SKM-1 (cell line): ENCODE measurements around the gene SYT1.

Experiments used
- DNase-seq: peaks from one replicate; lab custom pipeline; 2025; ENCODE audit not compliant: unreplicated experiment; lab: John Stamatoyannopoulos, UW

Gene SYT1

DNA sequence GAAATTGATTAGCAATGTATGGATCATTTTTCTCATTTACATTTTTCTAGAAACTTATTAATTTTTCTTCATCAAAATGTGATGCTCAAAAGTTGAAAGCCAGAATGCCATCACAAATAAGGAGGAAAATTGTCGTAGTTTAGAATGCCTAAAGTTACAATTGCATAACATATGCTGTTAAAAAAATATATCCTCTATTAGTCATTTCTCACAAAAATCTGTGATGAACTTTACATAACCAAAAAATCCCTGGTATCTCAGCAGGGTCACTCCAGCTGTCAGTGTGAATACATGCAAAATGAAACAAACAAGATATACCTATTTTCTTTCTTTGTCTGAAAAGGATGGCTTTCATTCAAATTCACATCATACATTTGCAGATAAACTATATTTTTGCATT lies 467.3 kb downstream of the SYT1 start:
- no peak for DNase-seq

GRCh38 chr12:79333144-79333543 lies 468.6 kb downstream of the SYT1 start:
- DNase-seq, result no peak

GRCh38 chr12:79337662-79338290 lies 473.2 kb downstream of the SYT1 start:
- no peak for DNase-seq

GRCh38 chr12:79344855-79345847 lies 480.6 kb downstream of the SYT1 start:
- DNase-seq, result no peak

DNA sequence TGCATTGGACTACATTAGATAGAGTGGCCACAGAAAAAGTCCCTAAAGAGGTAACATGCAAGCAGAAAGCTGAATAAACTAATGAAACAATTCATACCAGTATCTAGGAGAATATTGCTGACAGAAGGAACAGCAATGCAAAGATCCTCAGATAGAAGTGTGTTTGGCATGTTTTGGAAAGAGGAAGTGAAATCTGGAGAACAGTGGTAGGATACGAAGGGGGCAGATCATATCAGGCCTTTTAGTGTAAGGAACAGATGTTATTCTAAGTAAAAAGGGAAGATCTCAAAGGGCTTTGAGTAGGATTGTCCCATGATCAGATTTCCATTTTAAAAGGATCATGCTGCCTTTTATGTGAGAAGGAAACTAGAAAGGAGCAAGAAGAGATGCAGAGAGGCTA lies 483.3 kb downstream of the SYT1 start:
- DNase-seq, result no peak

DNA sequence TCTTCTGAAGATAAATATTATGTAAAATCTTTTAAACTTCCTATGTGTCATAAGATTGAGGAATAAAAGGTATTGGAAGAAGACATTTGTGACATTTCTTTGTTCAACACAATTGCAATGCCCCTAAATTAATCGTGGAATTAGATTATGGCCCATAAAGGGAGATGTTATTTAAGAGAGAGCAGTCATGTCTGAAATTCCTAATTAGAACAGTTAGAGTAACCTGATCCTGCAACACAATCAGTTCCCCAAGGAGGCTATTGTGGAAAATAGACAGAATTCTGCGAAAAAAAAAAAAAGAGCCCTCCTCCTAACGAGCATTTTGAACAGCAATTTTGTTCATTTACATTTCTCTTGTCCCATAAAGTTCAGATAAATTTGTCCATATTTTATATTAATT lies 486.7 kb downstream of the SYT1 start:
- no peak for DNase-seq

- no peak for DNase-seq
These were observed 491.6 kb downstream of the SYT1 start for GRCh38 chr12:79356216-79356615.

- DNase-seq, result no peak
These were observed 492.5 kb downstream of the SYT1 start for GRCh38 chr12:79357048-79357447.

- no peak for DNase-seq
These were observed 494.2 kb downstream of the SYT1 start for GRCh38 chr12:79358716-79359300.

DNA sequence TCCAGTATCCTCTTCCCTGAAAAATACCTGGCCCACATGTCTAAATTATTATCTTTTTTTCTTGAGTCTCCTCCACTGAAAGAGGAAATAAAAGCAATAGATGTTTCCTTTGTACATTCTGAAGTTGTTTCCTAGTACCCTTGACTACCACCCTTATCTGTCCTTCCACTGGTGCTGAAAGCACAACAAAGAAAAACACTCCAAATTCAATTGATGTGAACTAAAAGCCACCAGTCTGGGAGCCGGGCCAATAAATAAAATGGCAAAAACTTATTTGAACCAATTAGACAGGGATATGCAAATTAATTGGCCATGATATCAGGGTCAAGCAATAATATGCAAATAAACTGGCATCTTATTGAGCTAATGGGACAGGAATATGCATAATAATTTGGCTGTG lies 495.7 kb downstream of the SYT1 start:
- DNase-seq, result no peak

DNA sequence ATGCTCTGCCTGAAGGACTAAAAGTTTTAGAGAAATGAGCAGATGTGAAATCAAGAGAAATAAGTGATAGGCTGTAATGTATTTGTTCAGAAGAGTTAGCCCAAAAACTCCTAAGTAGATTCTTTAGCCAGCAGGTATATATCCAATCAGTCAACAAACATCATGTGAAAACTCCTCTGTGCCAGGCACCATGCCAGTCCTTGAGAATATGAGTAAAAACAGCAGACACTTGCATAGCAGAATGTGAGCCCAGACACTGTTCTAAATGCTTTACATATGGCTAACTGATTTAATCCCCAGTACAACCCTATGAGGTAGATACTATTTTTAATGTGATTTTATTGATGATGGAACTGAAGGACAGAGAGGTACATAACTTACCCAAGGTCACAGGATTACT lies 496.4 kb downstream of the SYT1 start:
- DNase-seq, result no peak

GRCh38 chr12:79364197-79364596 lies 499.6 kb downstream of the SYT1 start:
- no peak for DNase-seq

GRCh38 chr12:79366374-79366773 lies 501.8 kb downstream of the SYT1 start:
- DNase-seq, result no peak

DNA sequence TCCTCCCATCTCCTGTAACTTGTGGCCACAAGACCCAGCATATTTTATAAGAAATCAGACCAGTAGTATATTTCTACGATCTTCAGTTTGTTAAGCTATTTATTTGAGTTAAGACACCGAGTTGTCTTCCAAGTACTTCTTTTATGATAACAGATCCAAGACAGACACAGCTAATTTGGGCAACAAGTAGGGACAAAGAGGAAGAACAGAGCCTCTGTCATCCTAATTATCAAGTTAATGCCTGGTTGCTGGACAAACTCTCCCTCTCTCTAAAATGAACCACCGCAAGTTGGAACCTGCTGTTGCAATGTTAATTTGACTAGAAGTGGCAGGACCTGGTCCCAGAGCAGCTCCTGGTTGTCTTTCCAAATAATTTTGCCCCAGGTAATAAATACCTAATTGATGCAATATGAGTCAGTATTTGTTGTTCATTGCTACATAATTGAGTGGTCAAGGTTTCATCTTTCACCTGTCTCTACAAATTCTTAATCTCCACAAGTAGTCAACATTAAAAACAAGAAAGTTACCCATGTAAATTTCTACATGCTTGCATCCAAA lies 502.5 kb downstream of the SYT1 start:
- DNase-seq, result no peak

DNA sequence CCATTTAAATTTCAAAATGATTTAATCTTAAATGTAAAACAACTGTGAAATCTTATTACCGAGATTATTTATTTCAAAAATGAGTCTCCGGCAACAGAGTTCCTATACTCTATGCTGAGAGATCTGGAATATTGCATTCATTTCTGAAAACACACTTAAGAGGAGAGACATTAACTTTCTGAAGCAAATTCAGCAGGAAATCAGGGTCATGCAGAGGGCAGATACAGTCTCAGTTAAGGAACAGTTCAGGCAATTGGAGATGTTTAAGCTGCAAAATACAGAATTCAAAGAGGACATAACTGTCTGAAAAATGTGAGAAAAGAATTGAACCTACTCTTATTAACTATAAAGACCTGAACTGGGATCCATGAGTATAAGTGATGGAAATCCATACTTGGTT lies 505.4 kb downstream of the SYT1 start:
- no peak for DNase-seq

DNA sequence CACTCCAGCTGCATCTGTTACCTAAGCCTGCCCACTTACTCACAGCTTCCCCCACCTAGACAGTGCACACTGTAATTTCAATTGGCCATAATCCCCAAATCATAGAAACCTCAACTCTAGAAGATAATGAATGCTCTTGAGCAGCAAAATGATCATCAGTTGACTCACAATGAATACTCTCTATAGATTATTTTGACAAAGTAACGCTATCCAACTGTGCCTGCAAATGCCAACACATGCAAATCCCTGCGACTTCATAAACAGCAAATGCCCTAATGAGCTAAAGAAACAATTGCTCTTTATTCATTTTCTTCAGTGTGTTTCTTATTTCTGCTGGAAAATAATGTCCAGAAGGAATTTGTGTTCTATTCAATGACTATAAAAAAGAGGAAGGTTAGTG lies 506.7 kb downstream of the SYT1 start:
- no peak for DNase-seq

GRCh38 chr12:79373896-79374499 lies 509.4 kb downstream of the SYT1 start:
- DNase-seq, result no peak

GRCh38 chr12:79374545-79374944 lies 510.0 kb downstream of the SYT1 start:
- DNase-seq, result no peak

DNA sequence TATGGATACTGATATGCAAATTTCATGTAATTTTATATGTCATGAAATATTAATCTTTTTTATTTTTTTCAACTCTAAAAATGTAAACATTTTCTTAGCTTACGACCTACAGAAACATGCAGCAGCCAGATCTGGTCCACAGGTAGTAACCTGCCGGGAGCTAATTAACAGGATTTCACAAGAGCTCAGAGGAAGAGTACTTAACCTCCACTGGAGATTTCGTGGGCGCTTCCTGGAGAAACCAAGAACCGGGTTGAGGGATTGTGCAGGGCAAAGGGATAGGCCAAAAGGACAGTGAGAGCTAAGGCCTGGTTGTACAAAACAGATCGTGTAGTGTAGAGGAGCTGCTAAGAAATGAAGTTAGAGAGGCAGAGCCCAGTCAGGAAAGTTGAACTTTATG lies 510.5 kb downstream of the SYT1 start:
- no peak for DNase-seq

- DNase-seq, result no peak
These were observed 513.9 kb downstream of the SYT1 start for GRCh38 chr12:79378496-79378895.

DNA sequence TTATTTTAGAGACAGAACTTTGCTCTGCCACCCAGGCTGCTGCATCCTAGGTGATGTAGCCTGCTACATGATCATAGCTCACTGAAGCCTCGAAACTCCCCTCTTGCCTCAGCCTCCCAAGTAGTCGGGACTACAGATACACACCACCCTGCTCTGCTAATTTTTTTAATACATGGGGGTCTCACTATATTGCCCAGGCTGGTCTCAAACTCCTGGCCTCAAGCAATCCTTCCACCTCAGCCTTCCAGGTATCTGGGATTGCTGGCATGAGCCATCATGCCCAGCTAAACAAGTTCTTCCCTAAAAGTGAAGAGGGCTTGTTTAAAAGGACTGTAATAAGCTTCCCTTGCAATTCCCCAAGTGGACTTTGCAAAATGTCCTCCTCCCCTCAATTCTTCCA lies 515.8 kb downstream of the SYT1 start:
- DNase-seq, result no peak
